GM21447 (cell line): Measurements from ENCODE around the gene TRIP12.
A peak's percentile ranks its signal among the peaks of the same experiment; 100 is the strongest.
"Not testable (repeated sequence)": the region's sequence is repeated elsewhere in the genome, so short reads cannot be mapped to it uniquely, and the experiment has no call there.

Experiments
- ATAC-seq: cut with Tn5 transposase; IDR thresholded peaks from one replicate; pipeline ENCODE4 v1.9.1; 2021; ENCODE audit not compliant: unreplicated experiment

Gene TRIP12

GRCh38 chr2:229879191-229879950 lies 42.4 kb downstream of the TRIP12 start:
- no peak for ATAC-seq

GRCh38 chr2:229875549-229875948 lies 46.3 kb downstream of the TRIP12 start:
- ATAC-seq: no peak

GRCh38 chr2:229874647-229875046 lies 47.2 kb downstream of the TRIP12 start:
- ATAC-seq: no peak

GRCh38 chr2:229873123-229873581 lies 48.7 kb downstream of the TRIP12 start:
- peak; percentile 92 for ATAC-seq

GRCh38 chr2:229870903-229871656 lies 50.7 kb downstream of the TRIP12 start:
- ATAC-seq: no peak

- ATAC-seq: no peak
Observed at GRCh38 chr2:229869226-229869625, 52.6 kb downstream of the TRIP12 start.

- ATAC-seq: no peak
Observed at GRCh38 chr2:229868794-229869193, 53.0 kb downstream of the TRIP12 start.

- no peak for ATAC-seq
Observed at GRCh38 chr2:229865033-229865432, 56.8 kb downstream of the TRIP12 start.

GRCh38 chr2:229861431-229861830 lies 60.4 kb downstream of the TRIP12 start:
- no peak for ATAC-seq

GRCh38 chr2:229860334-229860733 lies 61.5 kb downstream of the TRIP12 start:
- ATAC-seq: no peak

- ATAC-seq: no peak
Observed at GRCh38 chr2:229858351-229858750, 63.5 kb downstream of the TRIP12 start.

- ATAC-seq: no peak
Observed at GRCh38 chr2:229857634-229858033, 64.2 kb downstream of the TRIP12 start.

GRCh38 chr2:229856413-229856812 lies 65.4 kb downstream of the TRIP12 start:
- peak; percentile 91 for ATAC-seq

GRCh38 chr2:229855116-229855515 lies 66.7 kb downstream of the TRIP12 start:
- no peak for ATAC-seq

- peak; percentile 54 for ATAC-seq
Observed at GRCh38 chr2:229852565-229852964, 69.2 kb downstream of the TRIP12 start.

- ATAC-seq: no peak
Observed at GRCh38 chr2:229851870-229852269, 69.9 kb downstream of the TRIP12 start.

- ATAC-seq: not testable (repeated sequence)
Observed at GRCh38 chr2:229850355-229851275, 71.2 kb downstream of the TRIP12 start.

GRCh38 chr2:229849073-229849472 lies 72.7 kb downstream of the TRIP12 start:
- ATAC-seq: no peak

GRCh38 chr2:229843613-229844012 lies 78.2 kb downstream of the TRIP12 start:
- no peak for ATAC-seq

GRCh38 chr2:229838729-229839128 lies 83.1 kb downstream of the TRIP12 start:
- no peak for ATAC-seq

GRCh38 chr2:229836847-229837246 lies 85.0 kb downstream of the TRIP12 start:
- ATAC-seq: no peak
